Adrenal gland (tissue), 12 donors: ENCODE data around the gene KIR2DL3. TPM values are rescaled to one million over a fixed set of nuclear protein-coding genes. Genes with fewer than 3 reads are reported as not detected.

ENCODE experiments used
- DNase-seq, 7 donors: peaks; one replicate each; pipeline ENCODE4 v3.0.0-alpha.2; 2019 to 2020
- H3K27ac ChIP-seq, 5 donors: fragments of 200-600 bp; sonication (generic) in 4 of 5; 1 replicate in 3 of 5; 2 replicates in 2 of 5; pipeline versions ENCODE4 v1.5.1 to v1.8.0; 2016 to 2020; ENCODE audit warnings: mild to moderate bottlenecking in 1 of 5
- H3K27me3 ChIP-seq: fragments of 200-600 bp; 2 replicates; pipeline ENCODE4 v1.8.0; 2021
- H3K36me3 ChIP-seq, 2 donors: fragments of 200-600 bp; replicated peaks in 1 of 2; 1 replicate in 1 of 2; 2 replicates in 1 of 2; pipeline versions ENCODE4 v1.5.1 to v1.8.0; 2018 to 2022
- H3K4me1 ChIP-seq, 2 donors: fragments of 200-600 bp; replicated peaks in 1 of 2; 1 replicate in 1 of 2; 2 replicates in 1 of 2; pipeline versions ENCODE4 v1.5.1 to v1.8.0; 2018 to 2021
- H3K4me3 ChIP-seq, 4 donors: fragments of 200-600 bp; sonication (generic) in 3 of 4; one replicate each; pipeline ENCODE4 v1.5.1; 2016 to 2018
- H3K9me3 ChIP-seq, 3 donors: fragments of 200-600 bp; sonication (generic) in 1 of 3; replicated peaks in 1 of 3; 1 replicate in 2 of 3; 2 replicates in 1 of 3; pipeline versions ENCODE4 v1.5.1 to v1.8.0; 2016 to 2021
- CTCF ChIP-seq, 6 experiments: fragments of 450-650 bp in 4 of 6; fragments of 200-600 bp in 2 of 6; sonication (generic) in 1 of 6; IDR thresholded peaks; 1 replicate in 5 of 6; 2 replicates in 1 of 6; pipeline versions ENCODE4 v1.5.1 to v1.8.0; 2016 to 2021; ENCODE audit warnings: antibody characterized with exemption in 6 of 6, mild to moderate bottlenecking in 2 of 6, moderate library complexity in 1 of 6
- POLR2A ChIP-seq, 2 donors: fragments of 450-650 bp; IDR thresholded peaks; one replicate each; pipeline ENCODE4 v1.6.1; 2017; ENCODE audit warnings: antibody characterized with exemption in 2 of 2, mild to moderate bottlenecking in 2 of 2, moderate library complexity in 1 of 2
- WGBS, 4 donors: extraction: QIAGEN DNeasy Blood & Tissue Kit in 2 of 4; methylation state at CpG; one replicate each; pipeline versions ENCODE4 v1.1.5 to v1.1.7; 2013 to 2017; 5-methylcytosine and 5-hydroxymethylcytosine counted together
- intact Hi-C, 2 donors: fragments of 100-400 bp; cut with DNase I; formaldehyde crosslinking; loops; one replicate each; pipeline versions ENCODE4 v1.14.1 to v1.15.0; 2022 to 2023
- polyA plus RNA-seq, 3 donors: library from polyadenylated mRNA; stranded (reverse); fragments of 200-250 nt in 2 of 3; fragments of 350-450 nt in 1 of 3; fragmentation: Illumina TruSeq in 1 of 3; extraction: RNeasy Lipid Tissue Mini Kit (QIAGEN cat#74804) in 1 of 3; gene quantifications; one replicate each; pipeline ENCODE4 v1.2.3, GENCODE V29; 2013 to 2014
- small RNA-seq, 2 donors: library from RNA; depleted of rRNA; stranded (forward); fragments of <200 nt; gene quantifications; one replicate each; pipeline ENCODE3, GENCODE V24; 2016
- total RNA-seq, 9 donors: library from RNA; depleted of rRNA in 4 of 9; stranded (reverse); fragments of >200 nt in 4 of 9; fragments of 120-200 nt in 1 of 9; fragmentation: NEBNext Ultra II Directional in 1 of 9; extraction: Animal tissue kit (Norgen Biotek cat#: 25700) in 1 of 9; gene quantifications; one replicate each; pipeline versions ENCODE4 v1.1.0 to v1.2.4, GENCODE V29; 2013 to 2023
- donor health status: healthy with polysubstance abuse.
- donor health status: Bipolar disorder and iron deficiency.
- donor health status: DM: yes; HTN: yes; CAD: no.
- donor health status: DM: no; HTN: no; CAD: no.
- donor health status: DM: no; HTN: no; CAD: no.
- donor health status: DM: yes; HTN: yes; CAD: no.

Gene KIR2DL3
- total and polyA plus RNA-seq, 12 donors: 0.24 to 0.28 TPM; not detected in 10

- DNase-seq: peak in 3 of 7 donors; percentile 6 to 52 (median 16)
- Histone ChIP-seq H3K27ac (no peak overlapping the region), H3K9me3 (no peaks in the 10 kb centered on the region), H3K4me1 (no peaks in the 10 kb centered on the region), H3K4me3 (peak overlapping the region in 1 of 4 donors; percentile 27), H3K27me3 (no peaks in the 10 kb centered on the region), H3K36me3 (no peaks in the 10 kb centered on the region)
- WGBS, 4 donors: 30 to 57% (median 40%) methylated on average over 8 of the region's 8 CpGs
- intact Hi-C loops: no loop called here
- TF ChIP-seq CTCF (IDR thresholded peaks at IDR 0.05) (no peak), POLR2A (IDR thresholded peaks at IDR 0.05) (no peak)
These were observed 54.5 kb downstream of the KIR2DL3 start for GRCh38 chr19:54792814-54793213.

DNA sequence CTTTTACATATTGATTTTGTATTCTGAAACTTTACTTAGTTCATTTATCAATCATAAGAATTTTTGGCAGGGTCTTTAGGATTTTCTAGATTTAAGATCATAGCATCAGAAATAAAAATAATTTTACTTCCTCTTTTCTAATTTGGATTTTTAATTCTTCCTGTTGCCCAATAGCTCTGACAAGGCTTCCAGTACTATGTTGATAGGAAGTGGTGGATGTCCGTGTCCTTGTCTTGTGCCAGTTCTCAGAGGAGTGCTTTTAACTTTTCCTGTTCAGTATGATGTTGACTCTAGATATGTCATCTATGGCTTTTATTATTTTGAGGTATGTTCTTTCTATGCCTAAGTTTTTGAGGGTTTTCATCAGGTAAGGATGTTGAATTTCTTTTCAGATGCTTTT, 57.4 kb downstream of the KIR2DL3 start:
- DNase-seq: no peak
- Histone ChIP-seq H3K4me1 (no peaks in the 10 kb centered on the region), H3K36me3 (no peaks in the 10 kb centered on the region), H3K27ac (no peak overlapping the region), H3K9me3 (no peaks in the 10 kb centered on the region), H3K4me3 (no peak overlapping the region), H3K27me3 (no peaks in the 10 kb centered on the region)
- intact Hi-C loops: no loop called here
- TF ChIP-seq CTCF (IDR thresholded peaks at IDR 0.05) (no peak), POLR2A (IDR thresholded peaks at IDR 0.05) (no peak)
- 30 to 41% (median 37%) methylated on average over 1 of the region's 1 CpG for WGBS, 4 donors

Small RNA genes lying within 50 kb of the gene (small RNA-seq; reads per million reads assigned to genes)
- 0 reads per million in 2 donors for gene AC245128.2
- gene KIR3DP1: 0 reads per million in 2 donors

Other genes with a start within 250 kb of the KIR2DL3 start
- 1 to 10 TPM in 1 of 9 donors, under 1 TPM in 1, not detected in 7; 0.91 to 1.4 TPM for gene LAIR2, start 235.7 kb upstream of the KIR2DL3 start, total RNA-seq
- not detected for gene LAIR2, start 235.7 kb upstream of the KIR2DL3 start, polyA plus RNA-seq
- 1 to 10 TPM in 8 of 9 donors, under 1 TPM in 1; 0.55 to 9.2 (median 4.6) TPM for gene LILRA2, start 164.7 kb upstream of the KIR2DL3 start, total RNA-seq
- 10 to 100 TPM in 1 of 3 donors, 1 to 10 TPM in 2; 1.5 to 13.5 (median 2.6) TPM for gene LILRA2, start 164.7 kb upstream of the KIR2DL3 start, polyA plus RNA-seq
- gene LILRA1, start 144.9 kb upstream of the KIR2DL3 start, total RNA-seq: 1 to 10 TPM in 5 of 9 donors, under 1 TPM in 4; 0.30 to 5.5 (median 1.1) TPM
- gene LILRA1, start 144.9 kb upstream of the KIR2DL3 start, polyA plus RNA-seq: 1 to 10 TPM in 1 of 3 donors, under 1 TPM in 2; 0.51 to 3.0 (median 0.88) TPM
- 10 to 100 TPM in 5 of 9 donors, 1 to 10 TPM in 2, under 1 TPM in 2; 0.36 to 20.2 (median 10.1) TPM for gene LILRB1, start 108.0 kb upstream of the KIR2DL3 start, total RNA-seq
- 10 to 100 TPM in 1 of 3 donors, 1 to 10 TPM in 2; 2.4 to 14.7 (median 3.1) TPM for gene LILRB1, start 108.0 kb upstream of the KIR2DL3 start, polyA plus RNA-seq
- gene LILRB4, start 75.5 kb upstream of the KIR2DL3 start, total RNA-seq: 10 to 100 TPM in 6 of 9 donors, 1 to 10 TPM in 1, under 1 TPM in 2; 0.83 to 26.4 (median 10.9) TPM
- gene LILRB4, start 75.5 kb upstream of the KIR2DL3 start, polyA plus RNA-seq: 10 to 100 TPM in 1 of 3 donors, 1 to 10 TPM in 2; 2.5 to 12.1 (median 5.0) TPM
- not detected for gene KIR3DL3, start 14.1 kb upstream of the KIR2DL3 start, total RNA-seq
- gene KIR3DL3, start 14.1 kb upstream of the KIR2DL3 start, polyA plus RNA-seq: not detected
- not detected for gene KIR2DL1, start 31.3 kb downstream of the KIR2DL3 start, total RNA-seq
- gene KIR2DL1, start 31.3 kb downstream of the KIR2DL3 start, polyA plus RNA-seq: under 1 TPM in 1 of 3 donors, not detected in 2; 0.15 TPM
- under 1 TPM in 2 of 9 donors, not detected in 7; 0.34 to 0.36 TPM for gene KIR2DL4, start 65.1 kb downstream of the KIR2DL3 start, total RNA-seq
- under 1 TPM in 2 of 3 donors, not detected in 1; 0.07 to 0.31 TPM for gene KIR2DL4, start 65.1 kb downstream of the KIR2DL3 start, polyA plus RNA-seq
- under 1 TPM in 1 of 9 donors, not detected in 8; 0.11 TPM for gene KIR3DL1, start 78.0 kb downstream of the KIR2DL3 start, total RNA-seq
- gene KIR3DL1, start 78.0 kb downstream of the KIR2DL3 start, polyA plus RNA-seq: under 1 TPM in 1 of 3 donors, not detected in 2; 0.09 TPM
- gene KIR2DS4, start 94.2 kb downstream of the KIR2DL3 start, total RNA-seq: not detected
- under 1 TPM in 1 of 3 donors, not detected in 2; 0.16 TPM for gene KIR2DS4, start 94.2 kb downstream of the KIR2DL3 start, polyA plus RNA-seq
- not detected for gene KIR3DL2, start 111.9 kb downstream of the KIR2DL3 start, total RNA-seq
- gene KIR3DL2, start 111.9 kb downstream of the KIR2DL3 start, polyA plus RNA-seq: under 1 TPM in 2 of 3 donors, not detected in 1; 0.03 to 0.15 TPM
- 1 to 10 TPM in 2 of 9 donors, under 1 TPM in 4, not detected in 3; 0.27 to 3.3 (median 0.61) TPM for gene FCAR, start 135.7 kb downstream of the KIR2DL3 start, total RNA-seq
- under 1 TPM in 2 of 3 donors, not detected in 1; 0.13 to 0.24 TPM for gene FCAR, start 135.7 kb downstream of the KIR2DL3 start, polyA plus RNA-seq
- gene NCR1, start 167.6 kb downstream of the KIR2DL3 start, total RNA-seq: under 1 TPM in 2 of 9 donors, not detected in 7; 0.17 to 0.55 TPM
- not detected for gene NCR1, start 167.6 kb downstream of the KIR2DL3 start, polyA plus RNA-seq
- not detected for gene NLRP7, start 209.0 kb downstream of the KIR2DL3 start, total RNA-seq
- under 1 TPM in 1 of 3 donors, not detected in 2; 0.05 TPM for gene NLRP7, start 209.0 kb downstream of the KIR2DL3 start, polyA plus RNA-seq
- gene NLRP2, start 227.9 kb downstream of the KIR2DL3 start, total RNA-seq: 1 to 10 TPM in 5 of 9 donors, under 1 TPM in 4; 0.34 to 4.4 (median 1.3) TPM
- 1 to 10 TPM in 2 of 3 donors, under 1 TPM in 1; 0.08 to 3.9 (median 2.3) TPM for gene NLRP2, start 227.9 kb downstream of the KIR2DL3 start, polyA plus RNA-seq